BE2C (cell line): ENCODE results near the gene CATSPERD.

ENCODE experiments used
- DNase-seq: peaks from one replicate; pipeline ENCODE4 v3.0.0-alpha.2; 2020
- H3K27me3 ChIP-seq: fragments of 250-450 bp; sonication (Bioruptor Pico); 2 replicates; pipeline ENCODE4 v1.5.1; 2020; ENCODE audit warnings: mild to moderate bottlenecking
- H3K36me3 ChIP-seq: fragments of 250-450 bp; sonication (Bioruptor Pico); 2 replicates; pipeline ENCODE4 v1.5.1; 2020; ENCODE audit warnings: mild to moderate bottlenecking
- H3K4me1 ChIP-seq: fragments of 250-450 bp; sonication (Bioruptor Pico); 2 replicates; pipeline ENCODE4 v1.5.1; 2020
- H3K4me3 ChIP-seq: 2 replicates; pipeline ENCODE4 v1.5.1; 2011; ENCODE audit warnings: low read depth, low read length
- H3K9me3 ChIP-seq: fragments of 250-450 bp; sonication (Bioruptor Pico); 2 replicates; pipeline ENCODE4 v1.5.1; 2020
- CTCF ChIP-seq: IDR thresholded peaks from 2 replicates; pipeline ENCODE4 v1.5.1; 2012; ENCODE audit warnings: mild to moderate bottlenecking, low read depth, low read length

The CATSPERD gene

GRCh38 chr19:5787409-5788182 lies 67.2 kb downstream of the CATSPERD start:
- Histone ChIP-seq H3K27me3 (no peaks in the 10 kb centered on the region), H3K36me3 (peaks cover 70% of the 10 kb centered on the region), H3K9me3 (no peaks in the 10 kb centered on the region), H3K4me1 (no peaks in the 10 kb centered on the region), H3K4me3 (no peak overlapping the region)
- no peak for TF ChIP-seq CTCF
- DNase-seq, result no peak

- Histone ChIP-seq H3K4me3 (no peak overlapping the region), H3K27me3 (no peaks in the 10 kb centered on the region), H3K36me3 (peaks cover 65% of the 10 kb centered on the region), H3K9me3 (no peaks in the 10 kb centered on the region), H3K4me1 (no peaks in the 10 kb centered on the region)
- no peak for DNase-seq
- no peak for TF ChIP-seq CTCF
Measured at GRCh38 chr19:5788422-5788821, 68.0 kb downstream of the CATSPERD start.

GRCh38 chr19:5789351-5789761 lies 68.9 kb downstream of the CATSPERD start:
- H3K4me1 ChIP-seq, result no peaks in the 10 kb centered on the region
- H3K36me3 ChIP-seq, result peaks cover 58% of the 10 kb centered on the region

GRCh38 chr19:5789886-5790558 lies 69.6 kb downstream of the CATSPERD start:
- H3K36me3 ChIP-seq, result peaks cover 51% of the 10 kb centered on the region
- no peak for TF ChIP-seq CTCF
- H3K4me3 ChIP-seq, result peak overlapping the region; percentile 97
- DNase-seq, result no peak
- H3K4me1 ChIP-seq, result no peaks in the 10 kb centered on the region
- no peaks in the 10 kb centered on the region for H3K27me3 ChIP-seq
- H3K9me3 ChIP-seq, result no peaks in the 10 kb centered on the region

More at GRCh38 chr19:5789351-5789761, 68.9 kb downstream of the CATSPERD start:
- Histone ChIP-seq H3K9me3 (no peaks in the 10 kb centered on the region), H3K4me3 (no peak overlapping the region), H3K27me3 (no peaks in the 10 kb centered on the region)
- DNase-seq, result no peak
- TF ChIP-seq CTCF, result no peak

- Histone ChIP-seq H3K4me1 (no peaks in the 10 kb centered on the region), H3K27me3 (no peaks in the 10 kb centered on the region), H3K9me3 (no peaks in the 10 kb centered on the region), H3K36me3 (peaks cover 43% of the 10 kb centered on the region), H3K4me3 (peak within 1 kb of the TSS; percentile 97)
- no peak for TF ChIP-seq CTCF
- DNase-seq, result peak; percentile 98
Measured at GRCh38 chr19:5790559-5791520, 70.4 kb downstream of the CATSPERD start, which contains the start of gene DUS3L. Gene DUS3L, minus strand, starts transcription at chr19:5791163. Its CDS starts 22 bp downstream, at chr19:5791141.
